COLO668 (cell line): ENCODE results near the gene SETD2.
"Not testable (repeated sequence)": the region's sequence is repeated elsewhere in the genome, so short reads cannot be mapped to it uniquely, and the experiment has no call there.

Source experiments
- DNase-seq: peaks from one replicate; lab custom pipeline; 2025; ENCODE audit not compliant: unreplicated experiment; lab: John Stamatoyannopoulos, UW

SETD2 gene, protein sequence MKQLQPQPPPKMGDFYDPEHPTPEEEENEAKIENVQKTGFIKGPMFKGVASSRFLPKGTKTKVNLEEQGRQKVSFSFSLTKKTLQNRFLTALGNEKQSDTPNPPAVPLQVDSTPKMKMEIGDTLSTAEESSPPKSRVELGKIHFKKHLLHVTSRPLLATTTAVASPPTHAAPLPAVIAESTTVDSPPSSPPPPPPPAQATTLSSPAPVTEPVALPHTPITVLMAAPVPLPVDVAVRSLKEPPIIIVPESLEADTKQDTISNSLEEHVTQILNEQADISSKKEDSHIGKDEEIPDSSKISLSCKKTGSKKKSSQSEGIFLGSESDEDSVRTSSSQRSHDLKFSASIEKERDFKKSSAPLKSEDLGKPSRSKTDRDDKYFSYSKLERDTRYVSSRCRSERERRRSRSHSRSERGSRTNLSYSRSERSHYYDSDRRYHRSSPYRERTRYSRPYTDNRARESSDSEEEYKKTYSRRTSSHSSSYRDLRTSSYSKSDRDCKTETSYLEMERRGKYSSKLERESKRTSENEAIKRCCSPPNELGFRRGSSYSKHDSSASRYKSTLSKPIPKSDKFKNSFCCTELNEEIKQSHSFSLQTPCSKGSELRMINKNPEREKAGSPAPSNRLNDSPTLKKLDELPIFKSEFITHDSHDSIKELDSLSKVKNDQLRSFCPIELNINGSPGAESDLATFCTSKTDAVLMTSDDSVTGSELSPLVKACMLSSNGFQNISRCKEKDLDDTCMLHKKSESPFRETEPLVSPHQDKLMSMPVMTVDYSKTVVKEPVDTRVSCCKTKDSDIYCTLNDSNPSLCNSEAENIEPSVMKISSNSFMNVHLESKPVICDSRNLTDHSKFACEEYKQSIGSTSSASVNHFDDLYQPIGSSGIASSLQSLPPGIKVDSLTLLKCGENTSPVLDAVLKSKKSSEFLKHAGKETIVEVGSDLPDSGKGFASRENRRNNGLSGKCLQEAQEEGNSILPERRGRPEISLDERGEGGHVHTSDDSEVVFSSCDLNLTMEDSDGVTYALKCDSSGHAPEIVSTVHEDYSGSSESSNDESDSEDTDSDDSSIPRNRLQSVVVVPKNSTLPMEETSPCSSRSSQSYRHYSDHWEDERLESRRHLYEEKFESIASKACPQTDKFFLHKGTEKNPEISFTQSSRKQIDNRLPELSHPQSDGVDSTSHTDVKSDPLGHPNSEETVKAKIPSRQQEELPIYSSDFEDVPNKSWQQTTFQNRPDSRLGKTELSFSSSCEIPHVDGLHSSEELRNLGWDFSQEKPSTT (N-terminal part only)

DNA sequence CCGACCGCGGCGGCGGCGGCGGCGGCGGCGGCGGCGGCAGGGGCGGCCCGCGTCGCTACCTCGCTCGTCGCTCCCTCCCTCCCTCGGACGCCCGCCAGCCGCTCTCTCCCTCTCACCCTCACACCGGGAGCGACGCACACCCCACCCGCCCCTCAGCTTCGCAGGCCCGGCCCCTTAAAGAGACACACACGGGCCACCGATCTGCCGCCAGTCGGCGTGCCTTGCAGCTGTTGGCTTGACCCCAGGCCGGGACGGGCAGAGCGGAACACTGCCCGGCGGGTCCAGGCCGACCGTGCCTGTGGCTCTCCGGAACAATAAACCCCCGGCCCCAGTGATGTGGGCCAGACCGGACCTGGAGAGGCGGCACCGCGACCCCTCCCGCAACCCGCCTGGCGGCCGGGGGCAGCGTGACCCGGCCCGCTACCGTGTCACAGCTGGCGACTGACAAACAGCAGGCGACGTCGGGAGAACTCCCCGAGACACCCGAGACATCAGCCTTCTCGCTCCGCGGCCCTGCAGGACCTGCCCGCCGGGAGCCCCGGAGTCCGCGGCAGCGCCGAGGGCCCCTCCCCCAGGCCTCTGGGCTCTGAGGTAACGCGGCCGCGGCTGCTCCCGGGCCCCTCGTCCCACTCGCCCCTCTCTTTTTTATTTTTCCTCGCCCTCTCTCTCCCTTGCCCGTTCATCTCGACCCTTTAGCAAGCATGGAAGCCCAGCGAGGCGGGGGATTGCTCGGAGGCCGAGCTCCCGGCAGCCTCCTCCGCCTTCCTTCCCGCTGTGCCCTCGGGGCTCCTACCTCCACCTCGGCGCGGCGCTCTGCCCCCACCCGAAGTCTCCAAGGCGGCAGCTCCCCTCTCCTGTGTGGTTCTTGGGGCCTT, at the start of gene SETD2:
Gene SETD2, minus strand, starts transcription at position 107 of the 875 bp plus-strand sequence. CDS start 189 bp downstream, outside the sequence.
- DNase-seq = peak; percentile 85

DNA sequence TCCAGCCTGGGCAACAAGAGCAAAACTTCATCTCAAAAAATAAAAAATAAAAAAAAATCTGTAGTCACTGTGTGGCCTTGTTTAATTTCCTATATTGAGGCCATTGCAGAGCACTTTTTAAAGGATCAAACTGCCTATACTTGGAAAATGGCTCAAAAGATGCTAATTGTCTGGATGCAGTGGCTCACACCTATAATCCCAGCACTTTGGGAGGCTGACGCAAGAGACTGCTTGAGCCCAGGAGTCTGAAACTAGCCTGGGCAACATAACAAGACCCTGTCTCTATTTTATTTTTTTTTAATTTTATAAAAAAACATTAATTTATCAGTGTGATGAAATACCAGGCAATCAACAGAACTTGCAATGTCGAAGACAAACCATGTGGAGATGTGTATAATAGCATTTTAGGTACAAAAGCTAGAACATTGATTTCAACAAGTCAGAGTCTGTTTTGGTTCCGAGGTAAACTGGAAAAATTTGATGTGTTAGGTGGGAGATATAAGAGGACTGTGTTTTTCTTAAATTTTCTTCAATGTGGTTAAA, 47.0 kb upstream of the SETD2 start:
- DNase-seq = no peak

DNA sequence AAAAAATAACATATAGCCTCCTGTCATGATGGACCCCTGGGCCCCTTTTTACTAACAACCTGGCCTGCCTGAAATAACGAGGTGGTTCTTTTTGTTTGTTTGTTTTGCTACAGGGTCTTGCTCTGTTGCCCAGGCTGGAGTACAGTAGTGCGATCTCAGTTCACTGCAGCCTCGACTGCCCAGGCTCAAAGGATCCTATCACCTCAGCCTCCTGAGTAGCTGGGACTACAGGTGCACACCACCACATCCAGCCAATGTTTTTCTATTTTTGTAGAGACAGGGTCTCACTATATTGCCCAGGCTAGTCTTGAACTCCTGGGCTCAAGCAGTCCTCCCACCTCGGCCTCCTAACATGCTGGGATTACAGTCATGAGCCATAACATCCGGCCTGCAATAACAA, 42.1 kb upstream of the SETD2 start:
- DNase-seq = not testable (repeated sequence)

DNA sequence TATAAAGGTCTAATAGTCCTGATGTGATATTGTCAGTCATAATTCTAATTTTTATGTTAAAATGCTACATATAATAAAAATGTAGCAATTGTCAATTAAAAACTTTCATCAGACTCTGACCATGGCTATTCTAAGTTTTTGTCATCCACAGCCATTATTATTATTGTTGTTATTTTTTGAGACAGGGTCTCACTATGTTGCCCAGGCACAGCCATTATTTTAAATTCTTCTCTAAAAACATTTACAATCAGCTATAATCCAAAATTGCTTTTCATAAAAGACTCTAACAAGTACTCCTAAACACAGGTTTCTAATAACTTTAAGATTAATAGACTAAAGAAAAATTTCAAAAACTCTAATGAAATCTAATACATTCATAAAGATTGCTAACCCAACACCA, 41.0 kb upstream of the SETD2 start:
- no peak for DNase-seq

DNA sequence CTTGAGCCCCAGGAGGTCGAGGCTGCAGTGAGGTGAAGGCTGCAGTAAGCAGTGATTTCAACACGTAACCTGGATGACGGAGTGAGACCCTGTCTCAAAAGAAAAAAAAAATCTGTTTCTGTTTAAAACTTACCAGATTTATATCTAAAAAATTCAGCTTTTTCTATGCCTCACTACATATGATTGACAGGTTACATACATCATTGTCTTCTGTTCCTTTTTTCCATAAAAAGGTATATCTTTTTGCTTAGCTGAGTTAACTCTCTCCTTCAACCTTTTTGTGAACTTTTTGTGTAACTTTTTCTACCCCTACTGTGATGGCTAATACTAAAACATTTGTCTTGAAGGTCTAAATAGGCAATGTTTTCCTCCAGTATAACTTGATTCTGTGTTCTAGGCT, 38.6 kb upstream of the SETD2 start:
- no peak for DNase-seq

DNA sequence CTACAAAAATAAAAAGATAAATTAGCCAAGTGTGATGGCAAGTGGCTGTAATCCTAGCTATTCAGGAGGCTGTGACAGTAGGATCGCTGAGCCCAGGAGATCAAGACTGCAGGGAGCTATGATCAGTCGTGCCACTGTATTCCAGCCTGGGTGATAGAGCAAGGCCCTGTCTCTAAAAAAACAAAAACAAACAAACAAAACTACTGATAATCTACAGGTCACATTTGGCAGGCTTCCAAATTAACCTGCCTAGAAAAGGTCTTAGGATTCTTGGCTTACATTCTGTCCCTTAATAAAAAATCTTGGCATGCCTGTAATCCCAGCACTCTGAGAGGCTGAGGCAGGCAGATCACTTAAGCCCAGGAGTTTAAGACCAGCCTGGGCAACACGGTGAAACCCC, 33.4 kb upstream of the SETD2 start:
- DNase-seq = no peak

DNA sequence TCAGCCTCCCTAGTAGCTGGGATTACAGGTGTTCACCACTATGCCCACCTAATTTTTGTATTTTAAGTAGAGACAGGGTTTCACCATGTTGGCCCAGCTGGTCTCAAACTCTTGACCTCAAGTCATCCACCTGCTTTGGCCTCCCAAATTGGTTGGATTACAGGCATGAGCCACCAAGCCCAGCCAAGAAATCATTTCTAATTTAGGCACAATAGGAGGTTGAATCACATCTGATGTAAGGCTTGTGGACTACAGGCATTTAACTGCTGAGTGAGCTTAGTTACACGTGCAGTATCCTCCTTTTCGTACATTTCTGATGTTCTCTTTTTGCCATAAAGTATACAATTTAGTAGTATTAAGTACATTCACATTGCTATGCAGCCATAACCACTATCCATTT, 31.1 kb upstream of the SETD2 start:
- no peak for DNase-seq

DNA sequence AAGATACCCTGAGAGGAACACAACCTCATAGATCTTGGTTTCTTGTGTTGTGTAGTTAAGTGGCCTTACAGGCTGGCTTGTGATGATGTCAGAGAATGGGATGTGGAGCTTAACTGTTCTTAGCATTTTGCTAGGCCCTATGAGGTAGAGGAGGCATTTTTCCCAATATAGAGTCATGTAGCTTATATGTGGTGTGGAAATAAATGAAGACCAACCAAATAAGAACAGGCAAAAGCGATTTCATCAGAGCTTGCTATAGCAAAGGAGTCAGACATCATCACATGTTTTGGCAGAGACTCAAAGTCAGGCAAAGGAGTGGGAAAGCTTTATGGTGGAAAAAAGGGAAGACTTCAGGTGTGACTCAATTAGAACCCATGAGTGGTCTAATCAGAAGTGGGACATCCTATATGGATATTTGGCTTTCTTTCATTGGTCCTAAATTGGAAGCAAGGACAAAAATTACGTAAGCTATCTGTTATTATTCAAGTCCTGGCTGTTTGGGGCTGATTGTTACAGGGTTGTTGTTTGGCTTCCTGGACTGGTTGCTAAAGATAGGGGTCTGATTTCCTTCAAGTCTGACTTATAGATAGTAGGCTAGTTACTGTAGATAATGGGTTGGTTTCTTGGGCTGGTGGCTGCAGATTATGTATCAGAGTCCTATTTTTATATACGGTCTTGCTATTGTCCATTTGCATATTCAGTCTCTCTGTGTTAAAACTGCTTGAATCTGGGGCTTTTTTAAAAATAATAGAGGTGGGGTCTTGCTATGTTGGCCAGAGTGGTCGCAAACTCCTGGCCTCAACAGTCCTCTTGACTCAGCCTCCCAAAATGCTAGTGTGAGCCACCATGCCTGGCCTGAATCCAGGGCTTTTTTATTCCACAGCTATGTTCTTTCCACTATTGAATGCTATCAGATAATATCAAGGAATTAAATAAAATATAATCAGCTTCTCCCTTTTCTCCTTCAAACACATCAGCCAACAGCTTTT, 30.3 kb upstream of the SETD2 start:
- DNase-seq = no peak

DNA sequence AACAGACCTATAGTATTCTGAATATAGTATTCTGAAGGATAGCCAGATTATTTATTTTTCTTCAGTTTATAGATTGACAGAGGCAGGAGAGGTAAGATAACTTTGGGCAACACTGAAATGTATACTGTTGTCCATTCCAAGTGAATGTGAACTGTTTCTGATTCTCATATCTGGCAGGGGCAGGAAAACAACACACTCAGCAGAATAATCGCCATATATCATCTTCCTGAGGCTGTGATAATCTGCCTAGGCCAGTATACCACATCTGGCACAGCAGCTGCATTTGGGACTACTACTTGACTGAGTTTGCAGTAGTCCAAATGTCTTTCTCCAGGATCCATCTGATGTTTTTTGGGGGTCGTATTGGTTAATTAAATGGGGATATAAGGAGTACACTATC, 22.4 kb upstream of the SETD2 start:
- no peak for DNase-seq

DNA sequence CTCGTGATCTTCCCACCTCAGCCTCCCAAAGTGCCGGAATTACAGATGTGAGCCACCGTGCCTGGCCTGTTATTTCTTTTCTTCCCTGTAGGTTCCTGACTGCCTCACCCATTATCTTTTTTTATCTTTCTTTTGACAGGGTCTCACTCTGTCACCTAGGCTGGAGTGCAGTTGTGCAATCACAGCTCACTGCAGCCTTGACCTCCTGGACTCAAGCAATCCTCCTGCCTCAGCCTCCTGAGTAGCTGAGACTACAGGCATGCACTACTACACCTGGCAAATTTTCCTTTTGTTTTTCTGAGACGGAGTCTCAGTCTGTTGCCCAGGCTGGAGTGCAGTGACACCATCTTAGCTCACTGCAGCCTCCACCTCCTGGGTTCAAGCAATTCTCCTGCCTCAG, 17.8 kb upstream of the SETD2 start:
- not testable (repeated sequence) for DNase-seq

DNA sequence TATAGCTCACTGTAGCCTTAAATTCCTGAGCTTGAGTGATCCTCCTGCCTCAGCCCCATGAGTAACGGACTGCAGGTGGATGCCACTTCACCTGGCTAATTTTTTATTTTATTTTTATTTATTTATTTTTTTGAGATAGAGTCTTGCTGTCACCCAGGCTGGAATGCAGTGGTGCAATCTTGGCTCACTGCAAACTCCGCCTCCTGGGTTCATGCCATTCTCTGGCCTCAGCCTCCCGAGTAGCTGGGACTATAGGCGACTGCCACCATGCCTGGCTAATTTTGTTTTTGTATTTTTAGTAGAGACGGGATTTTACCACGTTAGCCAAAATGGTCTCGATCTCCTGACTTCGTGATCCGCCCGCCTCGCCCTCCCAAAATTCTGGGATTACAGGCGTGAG, 16.1 kb upstream of the SETD2 start:
- DNase-seq = not testable (repeated sequence)

DNA sequence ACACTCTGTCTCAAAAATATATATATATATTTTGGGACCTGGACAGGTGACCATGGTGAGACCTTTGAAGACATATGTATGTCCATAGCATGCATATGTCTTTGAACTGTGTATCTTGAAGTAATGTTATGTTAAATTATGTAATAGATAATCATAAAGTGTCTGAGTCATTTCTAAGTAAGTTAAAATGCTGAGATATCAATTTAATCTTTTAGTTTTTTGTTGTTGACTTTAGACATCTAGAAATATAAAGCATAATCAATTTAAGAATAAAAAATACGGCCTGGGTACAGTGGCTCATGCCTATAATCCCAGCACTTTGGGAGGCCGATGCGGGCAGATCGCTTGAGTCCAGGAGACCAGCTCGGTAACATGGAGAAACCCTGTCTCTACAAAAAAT, 12.7 kb upstream of the SETD2 start:
- DNase-seq = no peak

DNA sequence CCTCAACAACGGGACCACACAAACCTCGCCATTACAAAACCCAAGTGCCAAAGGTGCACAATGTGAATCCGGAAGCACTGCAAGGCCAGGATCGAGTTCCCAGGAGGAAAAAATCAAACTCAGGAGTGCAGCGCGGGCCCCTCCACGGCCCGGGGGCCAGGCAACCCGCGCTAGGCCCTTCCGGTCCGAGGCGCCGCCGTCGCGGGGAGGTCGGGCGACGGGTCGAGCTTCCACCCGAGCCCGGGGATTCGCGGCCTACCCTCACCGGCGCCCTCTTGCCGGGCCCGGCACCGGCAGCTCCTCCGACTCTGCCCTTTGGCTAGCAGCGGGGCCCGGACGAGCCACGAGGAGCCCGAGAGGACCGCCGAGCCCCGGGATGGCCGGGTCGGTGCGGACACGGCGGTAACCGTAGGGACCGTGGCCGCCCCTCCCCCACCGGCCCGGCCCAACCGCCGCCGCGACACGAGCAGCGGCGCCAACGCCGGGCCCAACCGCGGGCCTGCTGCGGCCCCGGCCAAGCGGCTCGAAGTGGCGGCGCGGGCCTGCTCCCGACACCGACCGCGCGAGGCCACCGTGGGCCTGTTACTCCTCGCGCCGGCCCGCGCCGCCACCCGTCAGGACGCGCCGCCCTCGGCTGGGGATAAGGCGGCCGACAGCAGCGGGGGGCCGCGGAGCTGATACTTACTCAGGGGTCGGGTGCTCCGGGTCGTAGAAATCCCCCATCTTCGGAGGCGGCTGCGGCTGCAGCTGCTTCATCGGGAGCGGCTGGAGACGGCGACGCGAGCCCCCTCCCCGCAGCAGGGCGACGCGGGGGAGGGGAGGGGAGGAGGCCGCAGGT, 525 bp downstream of the SETD2 start:
- DNase-seq = peak; percentile 56

DNA sequence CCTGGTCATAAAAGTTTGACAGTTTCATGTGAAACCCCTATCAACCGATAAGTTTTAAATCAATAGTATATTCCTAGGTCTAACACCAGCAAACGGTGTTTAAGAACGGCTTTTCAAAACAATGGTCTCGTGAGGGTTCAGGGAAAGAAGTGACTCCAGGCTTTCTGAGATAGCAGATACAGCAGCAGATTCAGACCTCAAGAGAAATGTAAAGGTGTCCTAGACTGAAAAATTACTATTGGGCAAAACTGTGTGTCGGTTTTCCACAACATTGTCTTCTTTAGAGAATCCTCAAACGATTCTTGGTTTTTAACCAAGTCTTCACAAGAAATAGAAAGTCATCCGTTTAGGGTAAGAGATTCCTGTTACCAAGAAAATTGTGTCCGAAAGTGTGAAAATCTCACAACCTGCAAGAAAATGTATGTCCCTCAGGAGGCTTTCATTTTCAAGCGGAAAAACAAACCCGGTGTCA, 1.2 kb downstream of the SETD2 start:
- DNase-seq = no peak

DNA sequence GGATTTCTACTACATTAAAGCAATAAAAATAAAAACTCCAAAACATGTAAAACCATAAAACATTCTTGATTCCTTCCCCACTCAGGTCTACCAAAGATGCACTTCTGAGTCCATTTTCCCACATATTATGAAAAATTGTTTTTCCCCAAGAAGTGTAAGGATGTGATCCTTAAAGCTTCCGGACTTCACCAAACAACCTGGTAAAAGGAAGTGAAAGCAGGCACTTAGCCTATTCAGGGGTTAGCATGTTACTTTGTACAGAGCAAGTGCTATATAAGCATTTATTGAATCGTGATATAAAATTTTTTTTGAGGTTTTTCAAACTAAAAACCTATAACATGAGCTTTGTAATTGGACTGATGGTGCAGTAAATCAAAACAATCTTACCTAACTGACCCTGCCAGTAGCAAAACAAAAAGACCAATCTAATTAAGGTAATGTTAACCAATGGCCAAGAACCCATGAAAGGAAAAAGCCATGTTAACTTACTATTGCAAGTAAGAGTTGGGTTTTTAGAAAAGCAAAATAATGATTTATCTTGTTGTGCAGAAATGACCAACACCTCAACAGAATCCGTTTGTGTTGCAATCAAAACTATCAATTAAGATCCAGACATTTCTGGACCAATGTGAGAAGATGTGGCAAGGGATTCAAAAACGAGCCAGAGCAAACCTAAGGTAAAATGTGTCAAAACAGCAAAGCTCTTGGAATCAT, 1.8 kb downstream of the SETD2 start:
- DNase-seq = no peak

DNA sequence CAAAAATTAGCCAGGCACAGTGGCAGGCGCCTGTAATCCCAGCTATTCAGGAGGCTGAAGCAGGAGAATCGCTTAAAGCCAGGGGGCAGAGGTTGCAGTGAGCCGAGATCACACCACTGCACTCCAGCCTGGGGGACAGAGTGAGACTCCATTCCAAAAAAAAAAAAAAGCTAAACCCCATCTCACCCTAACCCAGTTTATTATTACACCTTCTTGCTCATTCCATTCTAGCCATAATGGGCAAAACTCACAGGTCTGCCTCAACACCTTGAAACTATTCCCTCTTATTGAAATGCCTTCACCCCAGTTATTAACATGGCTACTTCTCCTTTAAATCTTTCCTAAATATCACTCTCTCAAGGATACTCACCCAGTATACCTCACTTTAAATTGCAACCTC, 4.1 kb downstream of the SETD2 start:
- DNase-seq = no peak

DNA sequence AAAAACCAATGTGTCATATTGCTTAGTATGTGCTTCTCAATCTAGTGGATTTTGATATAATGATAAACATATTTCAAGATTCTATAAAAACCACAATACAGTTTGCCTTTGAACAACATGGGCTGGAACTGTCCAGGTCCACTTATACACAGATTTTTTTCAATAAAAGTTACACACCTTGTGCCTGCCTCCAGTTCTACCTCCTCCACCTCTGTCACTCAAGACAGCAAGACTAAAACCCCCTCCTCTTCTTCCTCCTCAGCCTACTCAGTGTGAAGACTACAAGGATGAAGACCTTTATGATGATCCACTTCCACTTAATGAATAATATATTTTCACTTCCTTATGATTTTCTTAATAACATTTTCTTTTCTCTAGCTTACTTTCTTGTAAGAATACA, 5.7 kb downstream of the SETD2 start:
- DNase-seq = no peak
